ENCODE measurements around the gene AP1S3. TPM values are rescaled to one million over a fixed set of nuclear protein-coding genes. Genes with fewer than 3 reads are reported as not detected.
A peak's percentile ranks its signal among the peaks of the same experiment; 100 is the strongest.

AP1S3 gene
- total RNA-seq, 1 experiment from 2014 or later = 185 TPM

GRCh38 chr2:223856021-223856420 is 18.6 kb upstream of the AP1S3 start:
- no TSS peak for BruUV-seq (replicated peaks)
- ChIA-PET RAD21 (ENCODE audit: low non-redundant PET in 1 of 2, low total read pairs in 2 of 2, uncharacterized antibody in 2 of 2, unreplicated experiment in 2 of 2) (no interaction called here), POLR2A (interaction anchor here (1.2 kb wide), 1 partner anchor 95 kb away, joined by 3 read pairs; no protein-coding TSS in a partner anchor), CTCF (no interaction called here)
- Histone ChIP-seq H3K4me3 (replicated peaks in 1 of 2; ENCODE audit: low read depth in 1 of 2, low read length in 2 of 2) (no peak overlapping the region), H2AFZ (ENCODE audit: low read depth, low read length, poor library complexity, severe bottlenecking) (no peak overlapping the region), H3K27me3 (ENCODE audit: insufficient read depth, low read length) (no peaks in the 10 kb centered on the region), H3K9ac (ENCODE audit: low read length) (no peak overlapping the region), H3K27ac (ENCODE audit: low read depth, low read length) (peak overlapping the region; percentile 50), H3K4me2 (ENCODE audit: low read length) (peak overlapping the region; percentile 40), H3K4me1 (ENCODE audit: control insufficient read depth in 1 of 2, insufficient read depth in 2 of 2, low read length in 2 of 2) (peaks cover 46 to 53% of the 10 kb centered on the region in 2 experiments), H3K9me2 (ENCODE audit: insufficient read depth) (no peaks in the 10 kb centered on the region), H3K9me3 (ENCODE audit: control insufficient read depth in 1 of 2, insufficient read depth in 1 of 2, low read depth in 1 of 2, low read length in 2 of 2) (no peaks in the 10 kb centered on the region), H4K20me1 (ENCODE audit: insufficient read depth) (no peaks in the 10 kb centered on the region), H3K79me2 (ENCODE audit: insufficient read depth, low read length) (no peaks in the 10 kb centered on the region), H3K36me3 (ENCODE audit: control insufficient read depth in 1 of 2, insufficient read depth in 2 of 2, low read length in 2 of 2) (no peaks in the 10 kb centered on the region)
- TF ChIP-seq EGR1 (IDR thresholded peaks at IDR 0.05; ENCODE audit: low read depth) (0 out of 2 replicates have a peak, but pooled peaks have one; percentile 25), JUND (IDR thresholded peaks at IDR 0.05) (no peak), SP1 (IDR thresholded peaks at IDR 0.05; ENCODE audit: low read depth) (0 out of 2 replicates have a peak, but pooled peaks have one; percentile 5), CEBPB (IDR thresholded peaks at IDR 0.05; ENCODE audit: low read depth) (peak; percentile 50; the same call in 1 of the 2 replicates), ZNF274 (IDR thresholded peaks at IDR 0.05; ENCODE audit: low read depth, low read length) (no peak)
- intact Hi-C loops (cut with micrococcal nuclease) = no loop called here
- DNase-seq (ENCODE audit: low read depth, low spot score) = no peak
- no peak for ATAC-seq

GRCh38 chr2:223855426-223855825 is 18.0 kb upstream of the AP1S3 start:
- peaks cover 40 to 47% of the 10 kb centered on the region in 2 experiments for H3K4me1 ChIP-seq (ENCODE audit: control insufficient read depth in 1 of 2, insufficient read depth in 2 of 2, low read length in 2 of 2)
- H3K79me2 ChIP-seq (ENCODE audit: insufficient read depth, low read length) = no peaks in the 10 kb centered on the region
- ATAC-seq (no peak), DNase-seq (ENCODE audit: low read depth, low spot score) (no peak)
- H3K27me3 ChIP-seq (ENCODE audit: insufficient read depth, low read length) = no peaks in the 10 kb centered on the region
- H3K36me3 ChIP-seq (ENCODE audit: control insufficient read depth in 1 of 2, insufficient read depth in 2 of 2, low read length in 2 of 2) = no peaks in the 10 kb centered on the region
- H3K27ac ChIP-seq (ENCODE audit: low read depth, low read length) = peak overlapping the region; percentile 50; the same call in 1 of the 2 replicates
- H3K4me3 ChIP-seq (replicated peaks in 1 of 2; ENCODE audit: low read depth in 1 of 2, low read length in 2 of 2) = no peak overlapping the region
- H3K9me2 ChIP-seq (ENCODE audit: insufficient read depth) = no peaks in the 10 kb centered on the region
- no peaks in the 10 kb centered on the region for H4K20me1 ChIP-seq (ENCODE audit: insufficient read depth)
- 0 out of 2 replicates have a peak overlapping the region, but pooled peaks have one; percentile 11 for H3K4me2 ChIP-seq (ENCODE audit: low read length)
- ChIA-PET RAD21 (ENCODE audit: low non-redundant PET in 1 of 2, low total read pairs in 2 of 2, uncharacterized antibody in 2 of 2, unreplicated experiment in 2 of 2) (no interaction called here), POLR2A (no interaction called here), CTCF (no interaction called here)
- H3K9me3 ChIP-seq (ENCODE audit: control insufficient read depth in 1 of 2, insufficient read depth in 1 of 2, low read depth in 1 of 2, low read length in 2 of 2) = no peaks in the 10 kb centered on the region
- TF ChIP-seq ZFX (IDR thresholded peaks at IDR 0.05) (no peak), EZH2 (IDR thresholded peaks at IDR 0.05) (no peak), ZNF274 (IDR thresholded peaks at IDR 0.05; ENCODE audit: low read depth, low read length) (no peak), CEBPB (IDR thresholded peaks at IDR 0.05; ENCODE audit: low read depth) (no peak), POLR2AphosphoS5 (IDR thresholded peaks at IDR 0.05; ENCODE audit: low read depth, low read length) (no peak), CTCF (IDR thresholded peaks at IDR 0.05 in 2 of 3, conservative IDR thresholded peaks at IDR 0.05 in 1 of 3; ENCODE audit: borderline replicate concordance in 1 of 3, insufficient read depth in 1 of 3, low read depth in 2 of 3, low read length in 2 of 3) (no peak), YY1 (IDR thresholded peaks at IDR 0.05; ENCODE audit: extremely low read depth, insufficient replicate concordance, low read depth, low read length) (no peak), POLR2A (IDR thresholded peaks at IDR 0.05; ENCODE audit: borderline replicate concordance, extremely low read depth, insufficient read depth, insufficient read length) (no peak), RAD21 (IDR thresholded peaks at IDR 0.05; ENCODE audit: low read depth) (no peak), ATF3 (IDR thresholded peaks at IDR 0.05) (no peak)
- intact Hi-C loops (cut with micrococcal nuclease) = no loop called here
- BruUV-seq (replicated peaks) = no TSS peak
- no peak overlapping the region for H2AFZ ChIP-seq (ENCODE audit: low read depth, low read length, poor library complexity, severe bottlenecking)
- no peak overlapping the region for H3K9ac ChIP-seq (ENCODE audit: low read length)
